ENCODE measurements around the gene ARHGAP15. TPM values are rescaled to one million over a fixed set of nuclear protein-coding genes. Genes with fewer than 3 reads are reported as not detected.

Gene ARHGAP15
- polyA plus RNA-seq, 6 donors from 2014 or later = 183 to 264 (median 210) TPM

GRCh38 chr2:143594161-143594560 is 464.9 kb downstream of the ARHGAP15 start:
- H3K9me3 Mint-ChIP-seq = no peaks in the 10 kb centered on the region
- DNase-seq = no peak
- peaks cover 9 to 39% of the 10 kb centered on the region in 2 donors for H3K36me3 Mint-ChIP-seq
- no peak overlapping the region for H3K4me3 Mint-ChIP-seq
- H3K27me3 Mint-ChIP-seq = no peaks in the 10 kb centered on the region
- no peak overlapping the region for H3K27ac Mint-ChIP-seq
- peaks cover under 1 to 4% (median under 1%) of the 10 kb centered on the region in 3 donors for H3K4me1 Mint-ChIP-seq
- ATAC-seq (ENCODE audit: low read depth in 2 of 2) = no peak

- H3K27ac Mint-ChIP-seq = no peak overlapping the region
- DNase-seq (no peak), ATAC-seq (ENCODE audit: low read depth in 2 of 2) (no peak)
- H3K9me3 Mint-ChIP-seq = no peaks in the 10 kb centered on the region
- H3K27me3 Mint-ChIP-seq = no peaks in the 10 kb centered on the region
- peaks cover 0 to 4% (median 0%) of the 10 kb centered on the region in 3 donors for H3K4me1 Mint-ChIP-seq
- no peak overlapping the region for H3K4me3 Mint-ChIP-seq
- H3K36me3 Mint-ChIP-seq = peaks cover 7 to 45% of the 10 kb centered on the region in 2 donors
Measured at GRCh38 chr2:143594745-143595144, 465.5 kb downstream of the ARHGAP15 start.

- Mint-ChIP-seq H3K36me3 (peaks cover 9 to 31% of the 10 kb centered on the region in 2 donors), H3K27me3 (no peaks in the 10 kb centered on the region), H3K9me3 (no peaks in the 10 kb centered on the region), H3K4me1 (peaks cover 0 to 8% (median 7%) of the 10 kb centered on the region in 3 donors), H3K27ac (peak overlapping the region in 1 of 6 donors; percentile 51), H3K4me3 (no peak overlapping the region)
- no peak for DNase-seq
- no peak for ATAC-seq (ENCODE audit: low read depth in 2 of 2)
Measured at GRCh38 chr2:143600116-143600515, 470.9 kb downstream of the ARHGAP15 start.

- Mint-ChIP-seq H3K36me3 (peaks cover 9 to 21% of the 10 kb centered on the region in 2 donors), H3K4me1 (peaks cover 0 to 7% (median 5%) of the 10 kb centered on the region in 3 donors), H3K4me3 (no peak overlapping the region), H3K9me3 (no peaks in the 10 kb centered on the region), H3K27ac (peak overlapping the region in 3 of 6 donors; percentile 3 to 38 (median 12)), H3K27me3 (no peaks in the 10 kb centered on the region)
- DNase-seq = no peak
- ATAC-seq (ENCODE audit: low read depth in 2 of 2) = no peak
Measured at GRCh38 chr2:143601828-143602227, 472.6 kb downstream of the ARHGAP15 start.

GRCh38 chr2:143603035-143603655 is 473.9 kb downstream of the ARHGAP15 start:
- Mint-ChIP-seq H3K9me3 (no peaks in the 10 kb centered on the region), H3K27me3 (no peaks in the 10 kb centered on the region), H3K4me3 (peak overlapping the region in 1 of 8 donors; percentile 11), H3K4me1 (peaks cover 4 to 8% (median 7%) of the 10 kb centered on the region in 3 donors), H3K27ac (peak overlapping the region in 4 of 6 donors; percentile 34 to 66 (median 48)), H3K36me3 (peaks cover 14 to 15% of the 10 kb centered on the region in 2 donors)
- ATAC-seq (ENCODE audit: low read depth in 2 of 2) (no peak), DNase-seq (no peak)

- Mint-ChIP-seq H3K27me3 (no peaks in the 10 kb centered on the region), H3K9me3 (no peaks in the 10 kb centered on the region), H3K4me3 (no peak overlapping the region), H3K36me3 (peaks cover 14 to 17% of the 10 kb centered on the region in 2 donors), H3K4me1 (peaks cover 5 to 9% (median 7%) of the 10 kb centered on the region in 3 donors), H3K27ac (peak overlapping the region in 2 of 6 donors; percentile 34 to 60)
- ATAC-seq (ENCODE audit: low read depth in 2 of 2) (no peak), DNase-seq (no peak)
Measured at GRCh38 chr2:143603846-143604565, 474.8 kb downstream of the ARHGAP15 start.

- Mint-ChIP-seq H3K4me1 (peaks cover 5 to 9% (median 8%) of the 10 kb centered on the region in 3 donors), H3K9me3 (no peaks in the 10 kb centered on the region), H3K27me3 (no peaks in the 10 kb centered on the region), H3K4me3 (no peak overlapping the region), H3K36me3 (peaks cover 10 to 17% of the 10 kb centered on the region in 2 donors), H3K27ac (peak overlapping the region in 2 of 6 donors; percentile 3)
- DNase-seq (no peak), ATAC-seq (ENCODE audit: low read depth in 2 of 2) (no peak)
Measured at GRCh38 chr2:143604566-143604959, 475.3 kb downstream of the ARHGAP15 start.

- H3K9me3 Mint-ChIP-seq = no peaks in the 10 kb centered on the region
- DNase-seq (no peak), ATAC-seq (ENCODE audit: low read depth in 2 of 2) (no peak)
- no peaks in the 10 kb centered on the region for H3K27me3 Mint-ChIP-seq
- H3K4me1 Mint-ChIP-seq = peaks cover 5 to 11% (median 5%) of the 10 kb centered on the region in 3 donors
- H3K36me3 Mint-ChIP-seq = peaks cover 6 to 10% of the 10 kb centered on the region in 2 donors
- peak overlapping the region in 2 of 6 donors; percentile 30 to 71 for H3K27ac Mint-ChIP-seq
- no peak overlapping the region for H3K4me3 Mint-ChIP-seq
Measured at GRCh38 chr2:143607231-143608062, 478.2 kb downstream of the ARHGAP15 start.

- Mint-ChIP-seq H3K27me3 (no peaks in the 10 kb centered on the region), H3K9me3 (no peaks in the 10 kb centered on the region), H3K4me1 (peaks cover 4 to 10% (median 5%) of the 10 kb centered on the region in 3 donors), H3K4me3 (no peak overlapping the region), H3K27ac (peak overlapping the region in 2 of 6 donors; percentile 22 to 30), H3K36me3 (peaks cover 6 to 8% of the 10 kb centered on the region in 2 donors)
- ATAC-seq (ENCODE audit: low read depth in 2 of 2) = no peak
- no peak for DNase-seq
Measured at GRCh38 chr2:143608063-143608423, 478.8 kb downstream of the ARHGAP15 start.

GRCh38 chr2:143608758-143609157 is 479.5 kb downstream of the ARHGAP15 start:
- peaks cover 12% of the 10 kb centered on the region in 2 donors for H3K36me3 Mint-ChIP-seq
- DNase-seq = no peak

GRCh38 chr2:143611336-143611735 is 482.1 kb downstream of the ARHGAP15 start:
- H3K27me3 Mint-ChIP-seq = no peaks in the 10 kb centered on the region
- H3K4me3 Mint-ChIP-seq = no peak overlapping the region
- DNase-seq (no peak), ATAC-seq (ENCODE audit: low read depth in 2 of 2) (no peak)
- H3K9me3 Mint-ChIP-seq = no peaks in the 10 kb centered on the region
- peaks cover 5 to 8% (median 7%) of the 10 kb centered on the region in 3 donors for H3K4me1 Mint-ChIP-seq
- H3K36me3 Mint-ChIP-seq = peaks cover 16 to 18% of the 10 kb centered on the region in 2 donors
- peak overlapping the region in 1 of 6 donors; percentile 14 for H3K27ac Mint-ChIP-seq

More at GRCh38 chr2:143608758-143609157, 479.5 kb downstream of the ARHGAP15 start:
- Mint-ChIP-seq H3K27me3 (no peaks in the 10 kb centered on the region), H3K4me3 (no peak overlapping the region), H3K4me1 (peaks cover 5 to 7% (median 6%) of the 10 kb centered on the region in 3 donors), H3K9me3 (no peaks in the 10 kb centered on the region), H3K27ac (peak overlapping the region in 1 of 6 donors; percentile 80)
- no peak for ATAC-seq (ENCODE audit: low read depth in 2 of 2)

- H3K36me3 Mint-ChIP-seq = peaks cover 10 to 15% of the 10 kb centered on the region in 2 donors
Measured at GRCh38 chr2:143615562-143615961, 486.3 kb downstream of the ARHGAP15 start.

GRCh38 chr2:143616452-143616851 is 487.2 kb downstream of the ARHGAP15 start:
- Mint-ChIP-seq H3K27ac (peak overlapping the region in 1 of 6 donors; percentile 5), H3K27me3 (no peaks in the 10 kb centered on the region), H3K4me3 (no peak overlapping the region), H3K4me1 (peaks cover 0 to 4% (median 3%) of the 10 kb centered on the region in 3 donors), H3K36me3 (peaks cover 10 to 15% of the 10 kb centered on the region in 2 donors), H3K9me3 (peaks cover 0 to 1% (median 0%) of the 10 kb centered on the region in 7 donors)
- ATAC-seq (ENCODE audit: low read depth in 2 of 2) = no peak
- no peak for DNase-seq

More at GRCh38 chr2:143615562-143615961, 486.3 kb downstream of the ARHGAP15 start:
- Mint-ChIP-seq H3K4me1 (peaks cover 0 to 4% (median 3%) of the 10 kb centered on the region in 3 donors), H3K27me3 (no peaks in the 10 kb centered on the region), H3K4me3 (no peak overlapping the region), H3K9me3 (peaks cover 0 to 1% (median 0%) of the 10 kb centered on the region in 7 donors), H3K27ac (peak overlapping the region in 2 of 6 donors; percentile 3 to 18)
- no peak for ATAC-seq (ENCODE audit: low read depth in 2 of 2)
- DNase-seq = no peak
